ENCODE results near the gene MAPT.

DNA sequence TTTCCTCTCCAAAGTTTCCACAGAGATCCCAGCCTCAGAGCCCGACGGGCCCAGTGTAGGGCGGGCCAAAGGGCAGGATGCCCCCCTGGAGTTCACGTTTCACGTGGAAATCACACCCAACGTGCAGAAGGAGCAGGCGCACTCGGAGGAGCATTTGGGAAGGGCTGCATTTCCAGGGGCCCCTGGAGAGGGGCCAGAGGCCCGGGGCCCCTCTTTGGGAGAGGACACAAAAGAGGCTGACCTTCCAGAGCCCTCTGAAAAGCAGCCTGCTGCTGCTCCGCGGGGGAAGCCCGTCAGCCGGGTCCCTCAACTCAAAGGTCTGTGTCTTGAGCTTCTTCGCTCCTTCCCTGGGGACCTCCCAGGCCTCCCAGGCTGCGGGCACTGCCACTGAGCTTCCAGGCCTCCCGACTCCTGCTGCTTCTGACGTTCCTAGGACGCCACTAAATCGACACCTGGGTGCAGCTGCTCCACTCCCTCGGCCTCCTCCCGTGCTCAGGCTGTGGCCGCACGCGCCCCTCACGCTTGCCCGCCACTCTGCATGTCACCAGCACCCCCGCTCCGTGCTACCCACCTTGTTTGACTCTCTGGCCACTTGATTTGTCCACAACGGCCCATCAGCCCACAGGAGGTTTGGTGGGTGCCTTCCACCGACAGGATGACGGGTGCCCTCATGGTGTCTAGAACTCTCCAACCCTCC, 89.4 kb downstream of the MAPT start:
- TF ChIP-seq, protein P1, sequence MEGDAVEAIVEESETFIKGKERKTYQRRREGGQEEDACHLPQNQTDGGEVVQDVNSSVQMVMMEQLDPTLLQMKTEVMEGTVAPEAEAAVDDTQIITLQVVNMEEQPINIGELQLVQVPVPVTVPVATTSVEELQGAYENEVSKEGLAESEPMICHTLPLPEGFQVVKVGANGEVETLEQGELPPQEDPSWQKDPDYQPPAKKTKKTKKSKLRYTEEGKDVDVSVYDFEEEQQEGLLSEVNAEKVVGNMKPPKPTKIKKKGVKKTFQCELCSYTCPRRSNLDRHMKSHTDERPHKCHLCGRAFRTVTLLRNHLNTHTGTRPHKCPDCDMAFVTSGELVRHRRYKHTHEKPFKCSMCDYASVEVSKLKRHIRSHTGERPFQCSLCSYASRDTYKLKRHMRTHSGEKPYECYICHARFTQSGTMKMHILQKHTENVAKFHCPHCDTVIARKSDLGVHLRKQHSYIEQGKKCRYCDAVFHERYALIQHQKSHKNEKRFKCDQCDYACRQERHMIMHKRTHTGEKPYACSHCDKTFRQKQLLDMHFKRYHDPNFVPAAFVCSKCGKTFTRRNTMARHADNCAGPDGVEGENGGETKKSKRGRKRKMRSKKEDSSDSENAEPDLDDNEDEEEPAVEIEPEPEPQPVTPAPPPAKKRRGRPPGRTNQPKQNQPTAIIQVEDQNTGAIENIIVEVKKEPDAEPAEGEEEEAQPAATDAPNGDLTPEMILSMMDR (IDR thresholded peaks at IDR 0.05) = no peak
- no peak for TF ChIP-seq POLR2A (IDR thresholded peaks at IDR 0.05)
